ENCODE measurements around the gene PPP4R2. TPM values are rescaled to one million over a fixed set of nuclear protein-coding genes. Genes with fewer than 3 reads are reported as not detected.
A peak's percentile ranks its signal among the peaks of the same experiment; 100 is the strongest.
"Not testable (repeated sequence)": the region's sequence is repeated elsewhere in the genome, so short reads cannot be mapped to it uniquely, and the experiment has no call there.

The PPP4R2 gene
- total and polyA plus RNA-seq, 2 of the 4 experiments (the other 2 are of a cell fraction) = 13.5 to 31.4 TPM

- Histone ChIP-seq H3K18ac (ENCODE audit: low read depth, low read length) (0 out of 2 replicates have a peak overlapping the region, but pooled peaks have one; percentile 29), H3K4me1 (ENCODE audit: control insufficient read depth, insufficient read depth, low read length) (peaks cover 18% of the 10 kb centered on the region), H3K36me3 (ENCODE audit: control insufficient read depth, insufficient read depth, low read length) (peaks cover 18% of the 10 kb centered on the region), H2BK5ac (ENCODE audit: low read depth, low read length, poor library complexity, severe bottlenecking) (peak overlapping the region; percentile 87), H3K4me2 (ENCODE audit: low read depth, low read length) (peak overlapping the region; percentile 56; the same call in 1 of the 2 replicates), H3K9me1 (ENCODE audit: insufficient read depth, low read length) (peaks cover 13% of the 10 kb centered on the region), H4K20me1 (ENCODE audit: insufficient read depth, low read length) (peaks cover 11% of the 10 kb centered on the region), H3K79me1 (ENCODE audit: low read depth in 1 of 2, low read length in 2 of 2) (peaks cover 20 to 33% of the 10 kb centered on the region in 2 experiments)
- H3K9me3 ChIP-seq (ENCODE audit: control insufficient read depth, insufficient read depth, low read length); intact Hi-C loops (cut with micrococcal nuclease); H3K14ac ChIP-seq (replicated peaks; ENCODE audit: low read depth, low read length); H2AK9ac ChIP-seq (replicated peaks; ENCODE audit: low read depth, low read length, poor library complexity); H2AK5ac ChIP-seq (ENCODE audit: low read depth, low read length); CTCF ChIA-PET; H2BK20ac ChIP-seq (ENCODE audit: low read depth, low read length); H2BK120ac ChIP-seq (ENCODE audit: low read depth, low read length); H3K9ac ChIP-seq (ENCODE audit: low read depth, low read length); H3K4ac ChIP-seq (ENCODE audit: low read depth, low read length); H4K5ac ChIP-seq (ENCODE audit: low read depth, low read length); dilution Hi-C loops (cut with HindIII; ENCODE audit: low sequenced_read_pairs, unreplicated experiment); H4K8ac ChIP-seq (ENCODE audit: low read depth in 2 of 2, low read length in 2 of 2); H3K23ac ChIP-seq (ENCODE audit: low read depth, low read length); BruUV-seq (replicated peaks); H3K27me3 ChIP-seq (ENCODE audit: control insufficient read depth, insufficient read depth, low read length); H3K4me3 ChIP-seq (ENCODE audit: insufficient read depth, low read depth, low read length); H3K27ac ChIP-seq (ENCODE audit: insufficient read depth, low read length); in situ Hi-C loops (cut with MboI; ENCODE audit: low sequenced_read_pairs); ATAC-seq (ENCODE audit: low read depth); H2AFZ ChIP-seq (replicated peaks; ENCODE audit: low read length, poor library complexity); H4K91ac ChIP-seq (ENCODE audit: insufficient read depth, low read depth, low read length); H2BK15ac ChIP-seq (ENCODE audit: low read depth, low read length); H3K56ac ChIP-seq (ENCODE audit: extremely low read depth, insufficient read depth, low read length): not testable (repeated sequence)
- DNase-seq = peak; percentile 58
- POLR2A ChIA-PET (ENCODE audit: unreplicated experiment) = interaction anchor here (0.7 kb wide), 1 partner anchor 1336 kb away, joined by 6 read pairs; no protein-coding TSS in a partner anchor
Observed at GRCh38 chr3:73066243-73066642, 69.6 kb downstream of the PPP4R2 start.
